Liver (tissue), 9 donors: Measurements from ENCODE around the gene KSR2. TPM values are rescaled to one million over a fixed set of nuclear protein-coding genes. Genes with fewer than 3 reads are reported as not detected.

Source experiments
- DNase-seq: peaks from one replicate; pipeline ENCODE4 v3.0.0-alpha.2; 2017; ENCODE audit warnings: low spot score
- H3K27ac ChIP-seq, 2 donors: one replicate each; pipeline ENCODE4 v1.7.0; 2013; ENCODE audit warnings: inconsistent platforms in 2 of 2, low read length in 2 of 2, control low read depth in 1 of 2, low read depth in 1 of 2, mild to moderate bottlenecking in 1 of 2
- H3K27me3 ChIP-seq, 4 donors: one replicate each; pipeline versions ENCODE4 v1.6.1 to v1.7.0; 2013; ENCODE audit warnings: low read length in 3 of 4, inconsistent platforms in 1 of 4, mild to moderate bottlenecking in 1 of 4, moderate library complexity in 1 of 4; ENCODE audit not compliant: control insufficient read depth in 4 of 4, insufficient read depth in 4 of 4
- H3K36me3 ChIP-seq, 4 donors: one replicate each; pipeline versions ENCODE4 v1.6.1 to v1.7.0; 2013; ENCODE audit warnings: low read length in 3 of 4, mild to moderate bottlenecking in 3 of 4, low read depth in 1 of 4, moderate library complexity in 1 of 4; ENCODE audit not compliant: control insufficient read depth in 4 of 4, insufficient read depth in 3 of 4
- H3K4me1 ChIP-seq, 4 donors: one replicate each; pipeline versions ENCODE4 v1.6.1 to v1.7.0; 2013; ENCODE audit warnings: low read length in 3 of 4, mild to moderate bottlenecking in 3 of 4, moderate library complexity in 1 of 4; ENCODE audit not compliant: control insufficient read depth in 4 of 4, insufficient read depth in 4 of 4
- H3K4me3 ChIP-seq, 3 donors: one replicate each; pipeline versions ENCODE4 v1.6.1 to v1.7.0; 2013; ENCODE audit warnings: low read length in 3 of 3, control low read depth in 1 of 3, low read depth in 1 of 3, mild to moderate bottlenecking in 1 of 3
- H3K9ac ChIP-seq, 2 donors: one replicate each; pipeline ENCODE4 v1.7.0; 2013; ENCODE audit warnings: low read length in 2 of 2, mild to moderate bottlenecking in 2 of 2, moderate library complexity in 2 of 2, control low read depth in 1 of 2, low read depth in 1 of 2
- H3K9me3 ChIP-seq, 4 donors: one replicate each; pipeline versions ENCODE4 v1.6.1 to v1.7.0; 2013; ENCODE audit warnings: low read length in 3 of 4; ENCODE audit not compliant: control insufficient read depth in 4 of 4
- ATF3 ChIP-seq: IDR thresholded peaks from 2 replicates; pipeline ENCODE4 v1.6.1; 2016; ENCODE audit warnings: antibody characterized with exemption
- CTCF ChIP-seq: fragments of 150-350 bp; IDR thresholded peaks from 2 replicates; pipeline ENCODE4 v1.5.1; 2017; ENCODE audit warnings: improper control_type of control experiment, low read depth, low read length; ENCODE audit not compliant: missing input control
- EGR1 ChIP-seq, 2 donors: IDR thresholded peaks; 2 replicates each; pipeline ENCODE4 v1.6.1; 2016 to 2018; ENCODE audit warnings: antibody characterized with exemption in 2 of 2, low read depth in 2 of 2
- FOXA1 ChIP-seq: IDR thresholded peaks from 2 replicates; pipeline ENCODE4 v1.6.1; 2016; ENCODE audit warnings: antibody characterized with exemption
- FOXA2 ChIP-seq: IDR thresholded peaks from 2 replicates; pipeline ENCODE4 v1.6.1; 2016; ENCODE audit warnings: antibody characterized with exemption
- GABPA ChIP-seq, 2 donors: IDR thresholded peaks in 1 of 2; conservative IDR thresholded peaks in 1 of 2; 2 replicates each; pipeline ENCODE4 v1.6.1; 2016; ENCODE audit warnings: antibody characterized with exemption in 2 of 2, mild to moderate bottlenecking in 1 of 2, moderate library complexity in 1 of 2
- HNF4A ChIP-seq, 2 donors: conservative IDR thresholded peaks; 2 replicates each; pipeline ENCODE4 v1.6.1; 2016; ENCODE audit warnings: antibody characterized with exemption in 2 of 2, mild to moderate bottlenecking in 2 of 2
- HNF4G ChIP-seq: IDR thresholded peaks from 2 replicates; pipeline ENCODE4 v1.6.1; 2016; ENCODE audit warnings: antibody characterized with exemption
- JUND ChIP-seq, 2 donors: IDR thresholded peaks; 2 replicates each; pipeline ENCODE4 v1.6.1; 2016; ENCODE audit warnings: antibody characterized with exemption in 2 of 2
- MAX ChIP-seq: IDR thresholded peaks from 2 replicates; pipeline ENCODE4 v1.6.1; 2016; ENCODE audit warnings: antibody characterized with exemption
- NR2F2 ChIP-seq: IDR thresholded peaks from 2 replicates; pipeline ENCODE4 v1.6.1; 2016; ENCODE audit warnings: antibody characterized with exemption
- RAD21 ChIP-seq, 2 donors: IDR thresholded peaks; 2 replicates each; pipeline ENCODE4 v1.6.1; 2016; ENCODE audit warnings: antibody characterized with exemption in 2 of 2, mild to moderate bottlenecking in 2 of 2
- REST ChIP-seq: IDR thresholded peaks from 2 replicates; pipeline ENCODE4 v1.6.1; 2016; ENCODE audit warnings: antibody characterized with exemption, mild to moderate bottlenecking
- RXRA ChIP-seq, 2 donors: IDR thresholded peaks; 2 replicates each; pipeline ENCODE4 v1.6.1; 2017 to 2018; ENCODE audit warnings: antibody characterized with exemption in 2 of 2, mild to moderate bottlenecking in 1 of 2
- SP1 ChIP-seq: IDR thresholded peaks from 2 replicates; pipeline ENCODE4 v1.6.1; 2018; ENCODE audit warnings: antibody characterized with exemption, mild to moderate bottlenecking
- TAF1 ChIP-seq: conservative IDR thresholded peaks from 2 replicates; pipeline ENCODE4 v1.6.1; 2016; ENCODE audit warnings: antibody characterized with exemption, mild to moderate bottlenecking
- YY1 ChIP-seq: IDR thresholded peaks from 2 replicates; pipeline ENCODE4 v1.6.1; 2016; ENCODE audit warnings: antibody characterized with exemption, mild to moderate bottlenecking
- ZBTB33 ChIP-seq: IDR thresholded peaks from 2 replicates; pipeline ENCODE4 v1.6.1; 2016; ENCODE audit warnings: antibody characterized with exemption
- WGBS: extraction: QIAGEN DNeasy Blood & Tissue Kit; methylation state at CpG from one replicate; pipeline ENCODE4 v1.1.7; 2013; 5-methylcytosine and 5-hydroxymethylcytosine counted together
- polyA plus RNA-seq, 2 donors: library from polyadenylated mRNA; stranded (reverse) in 1 of 2; unstranded in 1 of 2; fragments of 200-250 nt in 1 of 2; fragments of >200 nt in 1 of 2; fragmentation: Nextera tagmentation in 1 of 2; extraction: Ambion mirVana in 1 of 2; gene quantifications; one replicate each; pipeline versions ENCODE4 v1.2.1 to v1.2.3, GENCODE V29; 2013 to 2015
- total RNA-seq, 2 donors: library from RNA; depleted of rRNA; stranded (reverse); fragments of >200 nt; gene quantifications; one replicate each; pipeline ENCODE4 v1.2.3, GENCODE V29; 2014
- donor health status: healthy.
- donor health status: healthy.
- donor health status: healthy.
- donor health status: healthy.
- donor health status: healthy.

KSR2 gene
- total and polyA plus RNA-seq, 4 donors = under 0.01 to 0.02 (median under 0.01) TPM; not detected in 1

GRCh38 chr12:117882603-117883184 is 86.1 kb downstream of the KSR2 start (continued):
- TF ChIP-seq CTCF (no peak), RAD21 (IDR thresholded peaks at IDR 0.05) (no peak), FOXA2 (no peak), TAF1 (no peak)

GRCh38 chr12:117882181-117882580 is 86.6 kb downstream of the KSR2 start:
- WGBS = 80% methylated on average over 1 of the region's 1 CpG
- Histone ChIP-seq H3K4me3 (no peak overlapping the region), H3K27me3 (no peaks in the 10 kb centered on the region), H3K36me3 (no peaks in the 10 kb centered on the region), H3K27ac (no peak overlapping the region), H3K4me1 (no peaks in the 10 kb centered on the region), H3K9ac (no peak overlapping the region), H3K9me3 (no peaks in the 10 kb centered on the region)
- no peak for DNase-seq
- TF ChIP-seq CTCF = no peak
- TF ChIP-seq FOXA1 = no peak
- TF ChIP-seq JUND (IDR thresholded peaks at IDR 0.05) = no peak
- TF ChIP-seq RXRA (IDR thresholded peaks at IDR 0.05) = no peak
- no peak for TF ChIP-seq SP1
- no peak for TF ChIP-seq NR2F2
- no peak for TF ChIP-seq EGR1 (IDR thresholded peaks at IDR 0.05; ENCODE audit: low read depth in 2 of 2)
- no peak for TF ChIP-seq RAD21 (IDR thresholded peaks at IDR 0.05)
- no peak for TF ChIP-seq HNF4A (conservative IDR thresholded peaks at IDR 0.05)
- TF ChIP-seq GABPA (IDR thresholded peaks at IDR 0.05 in 1 of 2, conservative IDR thresholded peaks at IDR 0.05 in 1 of 2) = no peak
- TF ChIP-seq FOXA2 = no peak
- TF ChIP-seq HNF4G = no peak
- no peak for TF ChIP-seq YY1
- TF ChIP-seq ZBTB33 = no peak
- TF ChIP-seq TAF1 = no peak
- TF ChIP-seq REST = no peak
- no peak for TF ChIP-seq ATF3
- no peak for TF ChIP-seq MAX
